HEK293 (cell line): ENCODE measurements around the gene NUMBL.

ENCODE experiments used
- CTCF ChIA-PET: fragments of 350-600 bp; formaldehyde crosslinking; extraction: SDS; loops from one replicate; lab custom pipeline; 2021; ENCODE audit warnings: antibody characterized with exemption; lab: Yijun Ruan, JAX
- POLR2A ChIA-PET: fragments of 300-600 bp; formaldehyde crosslinking; extraction: SDS; loops from one replicate; lab custom pipeline; 2020; ENCODE audit warnings: antibody characterized with exemption, inconsistent platforms; lab: Yijun Ruan, JAX
- H3K27ac ChIP-seq: fragments of 200-500 bp; sonication (Bioruptor generic); 2 replicates; pipeline ENCODE4 v1.5.1; 2014; ENCODE audit warnings: low read depth, low read length, control low read depth, inconsistent platforms; ENCODE audit errors: extremely low read depth
- H3K36me3 ChIP-seq, 2 experiments: fragments of 200-500 bp in 1 of 2; sonication (Bioruptor generic) in 1 of 2; 1 replicate in 1 of 2; 2 replicates in 1 of 2; pipeline ENCODE4 v1.5.1; 2014 to 2017; ENCODE audit warnings: inconsistent platforms in 2 of 2, low read length in 2 of 2; ENCODE audit not compliant: control insufficient read depth in 2 of 2, insufficient read depth in 1 of 2
- H3K4me1 ChIP-seq: fragments of 200-500 bp; sonication (Bioruptor generic); 2 replicates; pipeline ENCODE4 v1.5.1; 2014; ENCODE audit warnings: mild to moderate bottlenecking, low read length, inconsistent platforms; ENCODE audit not compliant: control insufficient read depth, insufficient read depth
- H3K4me3 ChIP-seq: 2 replicates; pipeline ENCODE4 v1.5.1; 2011; ENCODE audit warnings: low read depth, mild to moderate bottlenecking, control low read depth, low read length, moderate library complexity
- H3K9me3 ChIP-seq: fragments of 200-500 bp; sonication (Bioruptor generic); 2 replicates; pipeline ENCODE4 v1.5.1; 2014; ENCODE audit warnings: low read depth, low read length, inconsistent platforms; ENCODE audit not compliant: control insufficient read depth, insufficient read depth
- FEZF1 ChIP-seq: fragments of 450-650 bp; formaldehyde crosslinking; IDR thresholded peaks from 2 replicates; pipeline ENCODE4 v1.5.1; 2016; ENCODE audit warnings: missing biosample characterization, missing genetic modification characterization
- GFI1B ChIP-seq: fragments of 450-650 bp; formaldehyde crosslinking; IDR thresholded peaks from 2 replicates; pipeline ENCODE4 v1.5.1; 2016; ENCODE audit warnings: missing biosample characterization, missing genetic modification characterization
- GLIS1 ChIP-seq: fragments of 450-650 bp; formaldehyde crosslinking; IDR thresholded peaks from 2 replicates; pipeline ENCODE4 v1.5.1; 2016; ENCODE audit warnings: missing biosample characterization, missing genetic modification characterization
- HOXA7 ChIP-seq: sonication (generic); formaldehyde crosslinking; IDR thresholded peaks from 2 replicates; pipeline ENCODE4 v1.8.1; 2022; ENCODE audit warnings: missing genetic modification reagents, borderline replicate concordance
- KLF1 ChIP-seq: fragments of 450-650 bp; formaldehyde crosslinking; IDR thresholded peaks from 2 replicates; pipeline ENCODE4 v1.5.1; 2016; ENCODE audit warnings: missing biosample characterization, missing genetic modification characterization
- KLF17 ChIP-seq: fragments of 450-650 bp; formaldehyde crosslinking; IDR thresholded peaks from 2 replicates; pipeline ENCODE4 v1.5.1; 2016; ENCODE audit warnings: missing biosample characterization, missing genetic modification characterization
- SCRT1 ChIP-seq: fragments of 450-650 bp; formaldehyde crosslinking; IDR thresholded peaks from 2 replicates; pipeline ENCODE4 v1.5.1; 2016; ENCODE audit warnings: missing biosample characterization, missing genetic modification characterization, borderline replicate concordance
- YY2 ChIP-seq: fragments of 450-650 bp; formaldehyde crosslinking; IDR thresholded peaks from 2 replicates; pipeline ENCODE4 v1.5.1; 2016; ENCODE audit warnings: missing biosample characterization, missing genetic modification characterization
- ZBTB21 ChIP-seq: fragments of 450-650 bp; formaldehyde crosslinking; IDR thresholded peaks from 2 replicates; pipeline ENCODE4 v1.5.1; 2017; ENCODE audit warnings: missing biosample characterization, missing genetic modification characterization
- ZNF114 ChIP-seq: fragments of 450-650 bp; formaldehyde crosslinking; IDR thresholded peaks from 2 replicates; pipeline ENCODE4 v1.5.0; 2017; ENCODE audit warnings: missing biosample characterization, missing genetic modification characterization
- ZNF146 ChIP-seq: fragments of 450-650 bp; formaldehyde crosslinking; IDR thresholded peaks from 2 replicates; pipeline ENCODE4 v1.5.1; 2016; ENCODE audit warnings: missing biosample characterization, missing genetic modification characterization
- ZNF221 ChIP-seq: fragments of 450-650 bp; formaldehyde crosslinking; IDR thresholded peaks from 2 replicates; pipeline ENCODE4 v1.5.1; 2017; ENCODE audit warnings: missing biosample characterization, missing genetic modification characterization, borderline replicate concordance
- ZNF248 ChIP-seq: fragments of 450-650 bp; formaldehyde crosslinking; IDR thresholded peaks from 2 replicates; pipeline ENCODE4 v1.5.1; 2017; ENCODE audit warnings: missing biosample characterization, missing genetic modification characterization
- ZNF274 ChIP-seq, 2 experiments: fragments of 200-500 bp in 1 of 2; fragments of 450-650 bp in 1 of 2; sonication (Bioruptor generic) in 1 of 2; formaldehyde crosslinking in 1 of 2; IDR thresholded peaks; 2 replicates each; pipeline versions ENCODE4 v1.5.1 to v1.6.1; 2014 to 2016; ENCODE audit warnings: borderline replicate concordance in 1 of 2, inconsistent platforms in 1 of 2, low read length in 1 of 2, missing biosample characterization in 1 of 2, missing genetic modification characterization in 1 of 2
- ZNF311 ChIP-seq: fragments of 450-650 bp; formaldehyde crosslinking; IDR thresholded peaks from 2 replicates; pipeline ENCODE4 v1.5.1; 2017; ENCODE audit warnings: missing biosample characterization, missing genetic modification characterization, borderline replicate concordance
- ZNF335 ChIP-seq: fragments of 450-650 bp; formaldehyde crosslinking; conservative IDR thresholded peaks from 2 replicates; pipeline ENCODE4 v1.5.1; 2016; ENCODE audit warnings: missing biosample characterization, missing genetic modification characterization
- ZNF354C ChIP-seq: fragments of 450-650 bp; formaldehyde crosslinking; IDR thresholded peaks from 2 replicates; pipeline ENCODE4 v1.5.1; 2016; ENCODE audit warnings: missing biosample characterization, missing genetic modification characterization, low read depth, borderline replicate concordance
- ZNF394 ChIP-seq: fragments of 450-650 bp; formaldehyde crosslinking; IDR thresholded peaks from 2 replicates; pipeline ENCODE4 v1.5.1; 2016; ENCODE audit warnings: missing biosample characterization, missing genetic modification characterization, mild to moderate bottlenecking, moderate library complexity, borderline replicate concordance
- ZNF433 ChIP-seq: fragments of 450-650 bp; formaldehyde crosslinking; IDR thresholded peaks from 2 replicates; pipeline ENCODE4 v1.5.1; 2016; ENCODE audit warnings: missing biosample characterization, missing genetic modification characterization, low read depth
- ZNF626 ChIP-seq: fragments of 450-650 bp; sonication (Bioruptor Pico); formaldehyde crosslinking; IDR thresholded peaks from 2 replicates; pipeline ENCODE4 v1.5.1; 2018; ENCODE audit warnings: missing biosample characterization, missing genetic modification characterization, inconsistent platforms
- ZNF692 ChIP-seq: fragments of 450-650 bp; formaldehyde crosslinking; IDR thresholded peaks from 2 replicates; pipeline ENCODE4 v1.5.1; 2016; ENCODE audit warnings: missing biosample characterization, missing genetic modification characterization
- ZNF704 ChIP-seq: fragments of 450-650 bp; formaldehyde crosslinking; IDR thresholded peaks from 2 replicates; pipeline ENCODE4 v1.5.1; 2016; ENCODE audit warnings: missing biosample characterization, missing genetic modification characterization
- ZNF76 ChIP-seq: fragments of 450-650 bp; formaldehyde crosslinking; IDR thresholded peaks from 2 replicates; pipeline ENCODE4; 2016; ENCODE audit warnings: low read depth, missing biosample characterization, missing genetic modification characterization, borderline replicate concordance
- ZSCAN16 ChIP-seq: fragments of 450-650 bp; formaldehyde crosslinking; IDR thresholded peaks from 2 replicates; pipeline ENCODE4 v1.5.1; 2016; ENCODE audit warnings: missing biosample characterization, missing genetic modification characterization
- ZSCAN23 ChIP-seq: fragments of 450-650 bp; formaldehyde crosslinking; IDR thresholded peaks from 2 replicates; pipeline ENCODE4 v1.5.1; 2016; ENCODE audit warnings: missing biosample characterization, missing genetic modification characterization
- ZSCAN5A ChIP-seq: fragments of 450-650 bp; formaldehyde crosslinking; IDR thresholded peaks from 2 replicates; pipeline ENCODE4 v1.5.1; 2016; ENCODE audit warnings: missing biosample characterization, missing genetic modification characterization
- ZXDB ChIP-seq: fragments of 450-650 bp; formaldehyde crosslinking; IDR thresholded peaks from 2 replicates; pipeline ENCODE4 v1.5.1; 2016; ENCODE audit warnings: missing biosample characterization, missing genetic modification characterization

NUMBL gene

GRCh38 chr19:40690693-40691420 lies 406 bp upstream of the NUMBL start (continued):
- no peak for TF ChIP-seq ZSCAN5A (tag by site-specific recombination)
- TF ChIP-seq ZSCAN23 (tag by site-specific recombination), result no peak
- peak; percentile 83 for TF ChIP-seq SCRT1 (tag by site-specific recombination)
- no peak for TF ChIP-seq HOXA7
- TF ChIP-seq ZNF76 (tag by site-specific recombination), result peak; percentile 68; the same call in 1 of the 2 replicates
- TF ChIP-seq KLF17, result peak; percentile 93
- TF ChIP-seq ZNF114, result no peak
- TF ChIP-seq KLF1 (tag by site-specific recombination), result peak; percentile 99
- peak; percentile 57; the same call in 1 of the 2 replicates for TF ChIP-seq ZBTB21 (tag by site-specific recombination)
- no peak for TF ChIP-seq ZNF274 (IDR thresholded peaks at IDR 0.05; ENCODE audit: low read length)
- TF ChIP-seq ZNF274 (tag by site-specific recombination; IDR thresholded peaks at IDR 0.05; ENCODE audit: borderline replicate concordance), result no peak
- peak; percentile 10; the same call in 1 of the 2 replicates for TF ChIP-seq ZSCAN16 (tag by site-specific recombination)
- TF ChIP-seq YY2 (tag by site-specific recombination), result 0 out of 2 replicates have a peak, but pooled peaks have one; percentile 23

- H3K4me1 ChIP-seq, result peaks cover 16% of the 10 kb centered on the region
- ChIA-PET CTCF (no interaction called here), POLR2A (no interaction called here)
- H3K27ac ChIP-seq, result peak overlapping the region; percentile 70; the same call in 1 of the 2 replicates
- no peaks in the 10 kb centered on the region for H3K9me3 ChIP-seq
- peak overlapping the region; percentile 35 for H3K4me3 ChIP-seq
- peaks cover 16 to 44% of the 10 kb centered on the region in 2 experiments; a peak in 2 of 3 replicates for H3K36me3 ChIP-seq
- no peak for TF ChIP-seq ZXDB
- TF ChIP-seq GLIS1, result peak; percentile 89
- no peak for TF ChIP-seq ZNF248 (tag by site-specific recombination)
- TF ChIP-seq ZNF626 (tag by site-specific recombination), result no peak
- no peak for TF ChIP-seq ZNF335 (tag by site-specific recombination)
- TF ChIP-seq ZNF146 (tag by site-specific recombination), result no peak
- TF ChIP-seq ZNF221 (tag by site-specific recombination), result no peak
- TF ChIP-seq FEZF1 (tag by site-specific recombination), result no peak
- no peak for TF ChIP-seq ZNF704 (tag by site-specific recombination)
- TF ChIP-seq ZNF394, result no peak
- TF ChIP-seq GFI1B, result no peak; the same call in 1 of the 2 replicates
- no peak for TF ChIP-seq ZNF354C
- no peak for TF ChIP-seq ZNF692 (tag by site-specific recombination)
- no peak for TF ChIP-seq ZNF433 (tag by site-specific recombination)
- no peak for TF ChIP-seq ZNF311 (tag by site-specific recombination)
These were observed 957 bp downstream of the NUMBL start for GRCh38 chr19:40689339-40690049.
